DOHH2 (cell line): ENCODE results near the gene TLR2.

Source experiments
- H3F3A ChIP-seq: fragments of 200-600 bp; sonication (generic), shearing (Covaris generic); 2 replicates; pipeline ENCODE4 v1.6.0; 2016; ENCODE audit warnings: antibody characterized with exemption, mild to moderate bottlenecking; ENCODE audit not compliant: control insufficient read depth, insufficient read depth
- H3K27ac ChIP-seq: fragments of 200-600 bp; sonication (generic); 2 replicates; pipeline ENCODE4 v1.5.1; 2014; ENCODE audit warnings: low read depth, mild to moderate bottlenecking, low read length, moderate library complexity
- H3K27me3 ChIP-seq: fragments of 200-600 bp; sonication (generic); 2 replicates; pipeline ENCODE4 v1.6.1; 2014; ENCODE audit warnings: mild to moderate bottlenecking, low read length, mixed read lengths; ENCODE audit not compliant: control insufficient read depth
- H3K36me3 ChIP-seq: fragments of 200-600 bp; sonication (generic); 2 replicates; pipeline ENCODE4 v1.6.1; 2014; ENCODE audit warnings: mild to moderate bottlenecking, low read length, moderate library complexity, mixed read lengths; ENCODE audit not compliant: control insufficient read depth
- H3K4me1 ChIP-seq: fragments of 200-600 bp; sonication (generic); 2 replicates; pipeline ENCODE4 v1.6.1; 2014; ENCODE audit warnings: mild to moderate bottlenecking, low read length, mixed read lengths; ENCODE audit not compliant: control insufficient read depth
- H3K4me2 ChIP-seq: fragments of 200-600 bp; sonication (generic); 2 replicates; pipeline ENCODE4 v1.6.0; 2014; ENCODE audit warnings: mild to moderate bottlenecking, low read length, moderate library complexity
- H3K4me3 ChIP-seq: fragments of 200-600 bp; sonication (generic); 2 replicates; pipeline ENCODE4 v1.5.1; 2014; ENCODE audit warnings: mild to moderate bottlenecking, low read length, mixed read lengths
- H3K79me2 ChIP-seq: fragments of 200-600 bp; sonication (generic); 2 replicates; pipeline ENCODE4 v1.6.1; 2014; ENCODE audit warnings: mild to moderate bottlenecking, low read length, mixed read lengths; ENCODE audit not compliant: control insufficient read depth
- H3K9me2 ChIP-seq: fragments of 200-600 bp; sonication (generic); replicated peaks from 2 replicates; pipeline ENCODE4 v1.6.1; 2014; ENCODE audit warnings: mild to moderate bottlenecking, low read length, mixed read lengths; ENCODE audit not compliant: control insufficient read depth
- H3K9me3 ChIP-seq: fragments of 200-600 bp; sonication (generic); 2 replicates; pipeline ENCODE4 v1.6.1; 2014; ENCODE audit warnings: antibody characterized with exemption, low read length, mixed read lengths; ENCODE audit not compliant: control insufficient read depth, insufficient read depth
- H4K20me1 ChIP-seq: fragments of 200-600 bp; sonication (generic); 2 replicates; pipeline ENCODE4 v1.6.0; 2014; ENCODE audit warnings: low read depth, mild to moderate bottlenecking, antibody characterized with exemption, low read length, moderate library complexity; ENCODE audit not compliant: control insufficient read depth, insufficient read depth
- CTCF ChIP-seq: fragments of 200-600 bp; sonication (generic); IDR thresholded peaks from one replicate; pipeline ENCODE4 v1.5.1; 2014; ENCODE audit warnings: antibody characterized with exemption, mild to moderate bottlenecking, low read depth, low read length; ENCODE audit not compliant: poor library complexity, severe bottlenecking
- EZH2phosphoT487 ChIP-seq: fragments of 200-600 bp; sonication (generic); IDR thresholded peaks from 2 replicates; pipeline ENCODE4 v1.6.1; 2017; ENCODE audit warnings: borderline replicate concordance, mild to moderate bottlenecking, antibody characterized with exemption, low read length, moderate library complexity, mixed read lengths

TLR2 gene

GRCh38 chr4:153731239-153731638 lies 47.2 kb downstream of the TLR2 start:
- no peaks in the 10 kb centered on the region for H4K20me1 ChIP-seq
- no peaks in the 10 kb centered on the region for H3K9me3 ChIP-seq
- no peaks in the 10 kb centered on the region for H3K79me2 ChIP-seq
- H3K27ac ChIP-seq: no peak overlapping the region
- no peaks in the 10 kb centered on the region for H3K9me2 ChIP-seq
- H3K4me1 ChIP-seq: peaks cover 51% of the 10 kb centered on the region
- no peak overlapping the region for H3K4me3 ChIP-seq
- no peaks in the 10 kb centered on the region for H3F3A ChIP-seq
- H3K4me2 ChIP-seq: no peak overlapping the region
- H3K27me3 ChIP-seq: no peaks in the 10 kb centered on the region
- TF ChIP-seq EZH2phosphoT487 (no peak), CTCF (no peak)
- H3K36me3 ChIP-seq: no peaks in the 10 kb centered on the region

- H3K9me3 ChIP-seq: no peaks in the 10 kb centered on the region
- no peak overlapping the region for H3K4me3 ChIP-seq
- H3F3A ChIP-seq: no peaks in the 10 kb centered on the region
- H3K9me2 ChIP-seq: no peaks in the 10 kb centered on the region
- H4K20me1 ChIP-seq: no peaks in the 10 kb centered on the region
- H3K4me1 ChIP-seq: peaks cover 24% of the 10 kb centered on the region
- H3K27ac ChIP-seq: no peak overlapping the region
- no peaks in the 10 kb centered on the region for H3K27me3 ChIP-seq
- no peaks in the 10 kb centered on the region for H3K36me3 ChIP-seq
- TF ChIP-seq EZH2phosphoT487: no peak
- H3K4me2 ChIP-seq: no peak overlapping the region
- H3K79me2 ChIP-seq: no peaks in the 10 kb centered on the region
Observed at GRCh38 chr4:153733751-153734448, 49.8 kb downstream of the TLR2 start.

- Histone ChIP-seq H3K4me1 (peaks cover 3% of the 10 kb centered on the region; the same call in 1 of the 2 replicates), H3K4me3 (no peak overlapping the region), H3K4me2 (no peak overlapping the region), H3K9me2 (no peaks in the 10 kb centered on the region), H4K20me1 (no peaks in the 10 kb centered on the region), H3F3A (no peaks in the 10 kb centered on the region), H3K27me3 (no peaks in the 10 kb centered on the region), H3K36me3 (no peaks in the 10 kb centered on the region), H3K79me2 (no peaks in the 10 kb centered on the region), H3K27ac (no peak overlapping the region), H3K9me3 (no peaks in the 10 kb centered on the region)
- TF ChIP-seq EZH2phosphoT487: no peak
- TF ChIP-seq CTCF: no peak
Observed at GRCh38 chr4:153735906-153736461, 51.9 kb downstream of the TLR2 start.

GRCh38 chr4:153741541-153741940 lies 57.5 kb downstream of the TLR2 start:
- H3K36me3 ChIP-seq: no peaks in the 10 kb centered on the region
- H3K27me3 ChIP-seq: no peaks in the 10 kb centered on the region
- H3K4me2 ChIP-seq: no peak overlapping the region
- TF ChIP-seq EZH2phosphoT487 (no peak), CTCF (no peak)
- H3K4me3 ChIP-seq: no peak overlapping the region
- H3K4me1 ChIP-seq: no peaks in the 10 kb centered on the region
- H3K9me2 ChIP-seq: no peaks in the 10 kb centered on the region
- H3K79me2 ChIP-seq: no peaks in the 10 kb centered on the region
- H4K20me1 ChIP-seq: no peaks in the 10 kb centered on the region
- H3F3A ChIP-seq: no peaks in the 10 kb centered on the region
- no peaks in the 10 kb centered on the region for H3K9me3 ChIP-seq
- no peak overlapping the region for H3K27ac ChIP-seq
